HG02798 (cell line): ENCODE results near the gene SLC2A8.

Experiments
- ATAC-seq: cut with Tn5 transposase; IDR thresholded peaks from one replicate; pipeline ENCODE4 v1.9.1; 2021; ENCODE audit warnings: mild to moderate bottlenecking; ENCODE audit not compliant: unreplicated experiment, poor library complexity

Gene SLC2A8

GRCh38 chr9:127451858-127452656 lies 55.1 kb downstream of the SLC2A8 start:
- ATAC-seq: peak; percentile 2

GRCh38 chr9:127452691-127453090 lies 55.7 kb downstream of the SLC2A8 start:
- no peak for ATAC-seq

GRCh38 chr9:127455324-127455992 lies 58.5 kb downstream of the SLC2A8 start:
- no peak for ATAC-seq

GRCh38 chr9:127457191-127457878 lies 60.4 kb downstream of the SLC2A8 start:
- no peak for ATAC-seq
